ENCODE measurements around the gene NUTM1. TPM values are rescaled to one million over a fixed set of nuclear protein-coding genes. Genes with fewer than 3 reads are reported as not detected.
"Not testable (repeated sequence)": the region's sequence is repeated elsewhere in the genome, so short reads cannot be mapped to it uniquely, and the experiment has no call there.

Gene NUTM1
- total RNA-seq, 2 experiments from 2014 or later: not detected

GRCh38 chr15:34339946-34340345, 3.2 kb upstream of the NUTM1 start:
- peaks cover 42% of the 10 kb centered on the region for H3K4me1 Mint-ChIP-seq
- H3K4me3 Mint-ChIP-seq: no peak overlapping the region
- no peak overlapping the region for H3K27ac Mint-ChIP-seq
- H3K9me3 Mint-ChIP-seq: no peaks in the 10 kb centered on the region
- ChIA-PET CTCF (interaction anchor here (1.1 to 1.2 kb wide), 2 partner anchors 12 to 27 kb away, joined by 3 to 4 read pairs; partner anchors contain the start of gene LPCAT4), POLR2A (no interaction called here)
- no peak for DNase-seq
- H3K36me3 Mint-ChIP-seq (ENCODE audit: low read depth): peaks cover 27% of the 10 kb centered on the region
- H3K27me3 Mint-ChIP-seq: no peaks in the 10 kb centered on the region

- POLR2A ChIA-PET: no interaction called here
- H3K27ac Mint-ChIP-seq: peak overlapping the region; percentile 3
- H3K4me3 Mint-ChIP-seq: no peak overlapping the region
- CTCF ChIA-PET: interaction anchor here (0.6 to 2.7 kb wide), 4 partner anchors 13 to 131 kb away, joined by 3 to 31 read pairs (median 8); partner anchors contain the start of gene LPCAT4
- no peaks in the 10 kb centered on the region for H3K27me3 Mint-ChIP-seq
- peaks cover 27% of the 10 kb centered on the region for H3K4me1 Mint-ChIP-seq
- H3K9me3 Mint-ChIP-seq: no peaks in the 10 kb centered on the region
- no peak for DNase-seq
- peaks cover 27% of the 10 kb centered on the region for H3K36me3 Mint-ChIP-seq (ENCODE audit: low read depth)
These were observed 1.5 kb upstream of the NUTM1 start for GRCh38 chr15:34341381-34342212.

GRCh38 chr15:34342213-34342736, 840 bp upstream of the NUTM1 start:
- H3K27me3 Mint-ChIP-seq, H3K9me3 Mint-ChIP-seq, H3K4me3 Mint-ChIP-seq, H3K27ac Mint-ChIP-seq: not testable (repeated sequence)
- CTCF ChIA-PET: interaction anchor here (0.6 to 2.7 kb wide), 13 partner anchors 9 to 245 kb away, joined by 3 to 31 read pairs (median 5); partner anchors contain the start of genes KATNBL1 and LPCAT4
- POLR2A ChIA-PET: interaction anchor here (0.7 to 1.1 kb wide), 2 partner anchors 24 to 25 kb away, joined by 3 to 5 read pairs; partner anchors contain the start of gene LPCAT4
- peaks cover 24% of the 10 kb centered on the region for H3K4me1 Mint-ChIP-seq
- DNase-seq: peak; percentile 41
- peaks cover 27% of the 10 kb centered on the region for H3K36me3 Mint-ChIP-seq (ENCODE audit: low read depth)

GRCh38 chr15:34347951-34348638, 5.0 kb downstream of the NUTM1 start:
- H3K4me1 Mint-ChIP-seq: no peaks in the 10 kb centered on the region
- no peak overlapping the region for H3K4me3 Mint-ChIP-seq
- H3K27me3 Mint-ChIP-seq: no peaks in the 10 kb centered on the region
- H3K27ac Mint-ChIP-seq: no peak overlapping the region
- H3K9me3 Mint-ChIP-seq: no peaks in the 10 kb centered on the region
- no peak for DNase-seq
- ChIA-PET POLR2A (no interaction called here), CTCF (interaction anchor here (0.7 to 1.4 kb wide), 2 partner anchors 10 to 18 kb away, joined by 3 read pairs; no protein-coding TSS in a partner anchor)
- no peaks in the 10 kb centered on the region for H3K36me3 Mint-ChIP-seq (ENCODE audit: low read depth)

GRCh38 chr15:34348735-34349300, 5.7 kb downstream of the NUTM1 start:
- no peaks in the 10 kb centered on the region for H3K36me3 Mint-ChIP-seq (ENCODE audit: low read depth)
- no peak for DNase-seq
- H3K4me1 Mint-ChIP-seq: no peaks in the 10 kb centered on the region
- H3K9me3 Mint-ChIP-seq: no peaks in the 10 kb centered on the region
- CTCF ChIA-PET: no interaction called here
- POLR2A ChIA-PET: no interaction called here
- H3K27me3 Mint-ChIP-seq: no peaks in the 10 kb centered on the region
- H3K4me3 Mint-ChIP-seq: no peak overlapping the region
- no peak overlapping the region for H3K27ac Mint-ChIP-seq

GRCh38 chr15:34349769-34350168, 6.7 kb downstream of the NUTM1 start:
- Mint-ChIP-seq H3K36me3 (ENCODE audit: low read depth) (peaks cover 2% of the 10 kb centered on the region), H3K9me3 (no peaks in the 10 kb centered on the region), H3K4me3 (no peak overlapping the region), H3K4me1 (no peaks in the 10 kb centered on the region), H3K27me3 (no peaks in the 10 kb centered on the region), H3K27ac (no peak overlapping the region)
- ChIA-PET CTCF (interaction anchor here (0.8 kb wide), 1 partner anchor 19 kb away, joined by 3 read pairs; no protein-coding TSS in a partner anchor), POLR2A (no interaction called here)
- DNase-seq: no peak

GRCh38 chr15:34352996-34353395, 9.9 kb downstream of the NUTM1 start:
- not testable (repeated sequence) for H3K4me3 Mint-ChIP-seq, H3K27ac Mint-ChIP-seq
- CTCF ChIA-PET: interaction anchor here (1.8 to 4.3 kb wide), 2 partner anchors 10 to 14 kb away, joined by 5 to 28 read pairs; partner anchors contain the start of genes LPCAT4, NOP10 and NUTM1

GRCh38 chr15:34353627-34354026, 10.5 kb downstream of the NUTM1 start:
- Mint-ChIP-seq H3K27ac (no peak overlapping the region), H3K4me3 (no peak overlapping the region), H3K36me3 (ENCODE audit: low read depth) (peaks cover 23% of the 10 kb centered on the region), H3K9me3 (no peaks in the 10 kb centered on the region), H3K4me1 (no peaks in the 10 kb centered on the region), H3K27me3 (no peaks in the 10 kb centered on the region)
- ChIA-PET POLR2A (no interaction called here), CTCF (interaction anchor here (4.3 kb wide), 1 partner anchor 13 kb away, joined by 28 read pairs; the partner anchor contains the start of gene LPCAT4)
- no peak for DNase-seq

More at GRCh38 chr15:34352996-34353395, 9.9 kb downstream of the NUTM1 start:
- POLR2A ChIA-PET, DNase-seq, H3K9me3 Mint-ChIP-seq, H3K4me1 Mint-ChIP-seq, H3K27me3 Mint-ChIP-seq: not testable (repeated sequence)
- peaks cover 20% of the 10 kb centered on the region for H3K36me3 Mint-ChIP-seq (ENCODE audit: low read depth)

- no peak overlapping the region for H3K4me3 Mint-ChIP-seq
- H3K27ac Mint-ChIP-seq: no peak overlapping the region
- no peaks in the 10 kb centered on the region for H3K27me3 Mint-ChIP-seq
- no peak for DNase-seq
- H3K4me1 Mint-ChIP-seq: no peaks in the 10 kb centered on the region
- no peaks in the 10 kb centered on the region for H3K9me3 Mint-ChIP-seq
- POLR2A ChIA-PET: no interaction called here
- CTCF ChIA-PET: interaction anchor here (1.5 to 4.3 kb wide), 2 partner anchors 11 to 12 kb away, joined by 5 to 28 read pairs; partner anchors contain the start of genes LPCAT4, NOP10 and NUTM1
- peaks cover 28% of the 10 kb centered on the region for H3K36me3 Mint-ChIP-seq (ENCODE audit: low read depth)
These were observed 11.2 kb downstream of the NUTM1 start for GRCh38 chr15:34354286-34354685.

- Mint-ChIP-seq H3K27me3 (no peaks in the 10 kb centered on the region), H3K36me3 (ENCODE audit: low read depth) (peaks cover 33% of the 10 kb centered on the region), H3K4me1 (no peaks in the 10 kb centered on the region), H3K27ac (peak overlapping the region; percentile 28), H3K9me3 (no peaks in the 10 kb centered on the region), H3K4me3 (no peak overlapping the region)
- DNase-seq: no peak
- CTCF ChIA-PET: interaction anchor here (1.3 to 4.3 kb wide), 3 partner anchors 11 to 195 kb away, joined by 3 to 28 read pairs (median 5); partner anchors contain the start of genes LPCAT4, NOP10 and NUTM1
- POLR2A ChIA-PET: no interaction called here
These were observed 12.1 kb downstream of the NUTM1 start for GRCh38 chr15:34355241-34355640.

- CTCF ChIA-PET: interaction anchor here (0.6 to 2.2 kb wide), 6 partner anchors 10 to 111 kb away, joined by 3 to 20 read pairs (median 3); partner anchors contain the start of gene LPCAT4
- peaks cover 52% of the 10 kb centered on the region for H3K36me3 Mint-ChIP-seq (ENCODE audit: low read depth)
- peaks cover 7% of the 10 kb centered on the region for H3K4me1 Mint-ChIP-seq
- H3K27me3 Mint-ChIP-seq: no peaks in the 10 kb centered on the region
- no peak for DNase-seq
- H3K27ac Mint-ChIP-seq: no peak overlapping the region
- H3K4me3 Mint-ChIP-seq: no peak overlapping the region
- no peaks in the 10 kb centered on the region for H3K9me3 Mint-ChIP-seq
- POLR2A ChIA-PET: no interaction called here
These were observed 14.5 kb downstream of the NUTM1 start for GRCh38 chr15:34357653-34358052.

GRCh38 chr15:34358367-34358766, 15.3 kb downstream of the NUTM1 start:
- CTCF ChIA-PET: interaction anchor here (0.6 to 2.2 kb wide), 5 partner anchors 9 to 112 kb away, joined by 3 to 20 read pairs (median 3); partner anchors contain the start of gene LPCAT4
- Mint-ChIP-seq H3K36me3 (ENCODE audit: low read depth) (peaks cover 57% of the 10 kb centered on the region), H3K4me3 (no peak overlapping the region), H3K27me3 (no peaks in the 10 kb centered on the region), H3K27ac (no peak overlapping the region), H3K9me3 (no peaks in the 10 kb centered on the region), H3K4me1 (peaks cover 13% of the 10 kb centered on the region)
- POLR2A ChIA-PET: no interaction called here
- no peak for DNase-seq

Measured in activated CD4-positive, alpha-beta T cell treated with anti-CD3 and anti-CD28 coated beads, Interleukin-2, amount 10 ng/mL, durations not matched to agents 7 days and 5 days (primary cell).